Omental fat pad (tissue), 4 donors: ENCODE results near the gene ZFAND2A. TPM values are rescaled to one million over a fixed set of nuclear protein-coding genes. Genes with fewer than 3 reads are reported as not detected.

Experiments
- ATAC-seq: fragments of 150-250 bp; one replicate; pipeline ENCODE4 v1.9.1; 2016; ENCODE audit warnings: mild to moderate bottlenecking, moderate library complexity; ENCODE audit not compliant: low FRiP score
- DNase-seq: peaks from one replicate; pipeline ENCODE4 v3.0.0-alpha.2; 2019; ENCODE audit warnings: low spot score
- total RNA-seq, 4 donors: library from RNA; depleted of rRNA; stranded (reverse); fragments of >200 nt; gene quantifications; one replicate each; pipeline ENCODE4 v1.1.0, GENCODE V29; 2016
- TF ChIP-seq, protein P1 (sequence below), 3 donors: fragments of 450-650 bp; IDR thresholded peaks; one replicate each; pipeline ENCODE4 v1.5.1; 2016 to 2017; ENCODE audit warnings: antibody characterized with exemption in 3 of 3, mild to moderate bottlenecking in 3 of 3, moderate library complexity in 2 of 3

The ZFAND2A gene
- total RNA-seq, 4 donors from 2014 or later = 17.3 to 77.5 (median 28.4) TPM

DNA sequence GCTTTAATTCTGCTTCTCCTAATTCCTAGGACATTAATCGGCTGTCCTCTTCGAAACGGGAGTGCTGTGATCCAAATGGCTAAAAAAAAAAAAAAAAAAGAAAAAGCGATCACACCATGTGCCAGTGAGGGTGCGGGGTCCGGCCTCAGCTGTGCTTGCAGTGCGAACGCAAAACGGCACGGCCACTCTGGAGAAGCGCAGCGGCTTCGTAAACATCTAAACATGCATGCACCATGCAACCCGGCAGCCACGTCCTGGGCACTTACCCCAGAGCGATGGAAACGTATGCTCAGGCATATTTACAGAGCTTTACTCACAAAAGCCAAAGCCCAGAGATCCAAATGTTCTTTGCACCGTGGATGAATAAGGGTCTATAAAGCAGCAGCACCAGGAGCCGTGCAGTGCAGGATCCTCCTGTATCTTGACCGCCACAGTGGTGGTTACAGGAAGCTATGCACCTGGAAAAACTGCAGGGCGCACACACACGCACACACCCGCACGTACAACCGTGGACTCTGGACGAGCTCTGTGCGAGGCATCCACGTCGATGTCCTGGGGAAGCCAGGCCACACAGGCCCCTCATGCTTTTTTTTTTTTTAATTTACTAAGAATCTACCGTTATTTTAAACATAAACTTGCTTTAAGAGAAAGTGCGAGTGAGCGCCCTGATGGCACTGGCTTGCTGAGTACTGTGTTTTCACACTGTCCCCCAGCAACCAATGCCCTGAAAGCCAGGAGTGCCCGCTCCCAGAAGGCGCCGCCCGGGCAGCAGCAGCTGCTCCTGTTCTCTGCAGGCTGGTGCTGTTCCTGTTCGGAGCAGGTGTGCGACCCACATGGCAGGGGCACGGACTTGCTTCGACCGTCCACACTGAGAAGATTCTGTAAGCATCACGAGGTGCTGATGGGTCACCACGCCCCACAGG is 47.1 kb downstream of the ZFAND2A start:
- no peak for ATAC-seq
- DNase-seq = no peak
- TF ChIP-seq, protein P1, sequence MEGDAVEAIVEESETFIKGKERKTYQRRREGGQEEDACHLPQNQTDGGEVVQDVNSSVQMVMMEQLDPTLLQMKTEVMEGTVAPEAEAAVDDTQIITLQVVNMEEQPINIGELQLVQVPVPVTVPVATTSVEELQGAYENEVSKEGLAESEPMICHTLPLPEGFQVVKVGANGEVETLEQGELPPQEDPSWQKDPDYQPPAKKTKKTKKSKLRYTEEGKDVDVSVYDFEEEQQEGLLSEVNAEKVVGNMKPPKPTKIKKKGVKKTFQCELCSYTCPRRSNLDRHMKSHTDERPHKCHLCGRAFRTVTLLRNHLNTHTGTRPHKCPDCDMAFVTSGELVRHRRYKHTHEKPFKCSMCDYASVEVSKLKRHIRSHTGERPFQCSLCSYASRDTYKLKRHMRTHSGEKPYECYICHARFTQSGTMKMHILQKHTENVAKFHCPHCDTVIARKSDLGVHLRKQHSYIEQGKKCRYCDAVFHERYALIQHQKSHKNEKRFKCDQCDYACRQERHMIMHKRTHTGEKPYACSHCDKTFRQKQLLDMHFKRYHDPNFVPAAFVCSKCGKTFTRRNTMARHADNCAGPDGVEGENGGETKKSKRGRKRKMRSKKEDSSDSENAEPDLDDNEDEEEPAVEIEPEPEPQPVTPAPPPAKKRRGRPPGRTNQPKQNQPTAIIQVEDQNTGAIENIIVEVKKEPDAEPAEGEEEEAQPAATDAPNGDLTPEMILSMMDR (IDR thresholded peaks at IDR 0.05) = no peak

DNA sequence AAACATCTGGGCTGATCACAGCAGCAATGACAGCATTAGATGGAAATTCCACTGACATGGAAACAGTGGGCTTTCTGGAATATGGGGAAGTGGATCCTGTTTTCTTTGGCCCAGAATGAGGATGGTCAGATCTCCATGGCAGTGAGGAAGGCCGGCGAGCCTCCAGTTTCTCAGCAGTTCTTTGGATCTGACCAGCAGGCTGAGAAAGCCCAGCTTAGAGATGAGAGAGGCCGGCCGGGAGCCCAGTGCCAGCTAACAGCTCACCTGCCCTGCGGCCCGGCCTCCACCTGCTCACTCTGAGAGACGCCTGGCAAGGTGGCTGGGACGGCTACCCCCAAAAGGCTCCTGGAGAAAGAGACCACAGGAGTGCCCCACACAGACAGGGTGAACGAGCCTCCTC is 47.9 kb downstream of the ZFAND2A start:
- TF ChIP-seq, protein P1 (IDR thresholded peaks at IDR 0.05) = no peak
- DNase-seq (no peak), ATAC-seq (no peak)

DNA sequence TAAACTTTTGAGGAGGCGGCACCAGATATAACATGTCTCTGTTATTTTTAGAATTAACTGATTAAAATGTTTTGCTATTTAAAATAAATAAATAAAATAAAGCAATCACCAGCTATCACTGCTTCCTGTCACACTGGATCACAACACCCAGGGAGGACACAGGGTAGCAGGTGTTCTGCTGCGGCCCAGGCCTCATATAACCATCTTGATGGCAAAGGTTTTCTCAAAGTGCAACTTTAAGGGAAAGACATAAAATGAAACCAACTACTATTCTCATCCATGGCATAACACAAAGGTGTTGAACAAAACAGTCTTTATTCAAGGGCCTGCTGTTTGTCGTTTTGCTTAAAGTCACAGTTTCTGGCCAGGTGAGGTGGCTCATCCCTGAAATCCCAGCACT is 48.8 kb downstream of the ZFAND2A start:
- DNase-seq (no peak), ATAC-seq (no peak)
- TF ChIP-seq, protein P1 (IDR thresholded peaks at IDR 0.05) = no peak

DNA sequence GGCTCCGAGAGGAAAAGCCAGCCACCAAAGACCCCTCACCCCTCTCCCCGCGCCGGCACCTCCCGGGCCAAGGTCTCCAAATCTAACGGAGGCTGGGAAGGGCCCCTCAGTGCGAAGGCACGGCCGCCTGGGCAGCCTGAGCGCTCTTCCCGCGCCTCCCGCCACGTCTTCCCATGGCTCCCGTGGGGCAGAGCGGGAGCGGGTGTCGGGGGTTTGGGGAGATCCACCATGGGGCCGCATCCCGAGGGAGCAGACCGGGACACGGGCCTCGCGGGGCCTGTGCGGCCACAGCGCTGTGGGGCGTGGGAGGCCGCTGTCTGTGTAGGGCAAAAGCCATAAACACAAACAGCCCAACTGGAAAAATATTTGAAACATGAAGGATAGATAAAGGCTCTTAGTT is 49.6 kb downstream of the ZFAND2A start:
- DNase-seq (no peak), ATAC-seq (no peak)
- TF ChIP-seq, protein P1 (IDR thresholded peaks at IDR 0.05) = no peak

DNA sequence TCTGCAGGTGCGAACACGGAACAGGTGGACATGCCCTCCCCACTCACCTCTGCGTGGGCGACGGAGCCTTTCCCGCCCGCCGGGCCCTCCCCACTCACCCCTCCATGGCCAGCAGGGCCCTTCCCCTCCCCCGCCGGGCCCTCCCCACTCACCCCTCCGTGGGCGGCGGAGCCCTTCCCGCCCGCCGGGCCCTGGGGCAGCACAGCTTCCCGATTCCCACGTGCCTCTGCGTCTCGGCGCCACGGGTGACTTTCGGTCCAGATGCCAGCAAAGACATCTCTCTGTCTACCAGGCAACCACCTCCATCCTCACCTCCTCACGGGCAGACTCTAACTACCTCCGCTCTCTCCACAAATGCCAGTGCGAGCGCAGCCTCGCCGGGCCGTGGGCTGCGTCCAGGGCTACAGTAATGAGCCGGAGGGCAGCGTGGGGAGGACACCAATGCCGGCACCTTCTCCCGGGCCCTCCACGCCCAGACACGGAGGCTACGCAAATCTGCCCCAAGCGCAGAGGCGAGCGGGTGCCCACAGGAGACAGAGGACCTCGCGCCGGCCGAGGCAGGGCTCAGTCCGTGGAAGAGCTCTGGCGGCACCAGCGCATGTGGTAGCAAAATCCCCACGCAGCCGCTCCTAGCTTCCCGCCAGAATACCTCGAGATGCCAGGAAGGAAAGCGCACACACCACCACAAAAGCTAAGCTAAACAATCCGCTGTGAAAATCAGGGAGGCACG is 50.2 kb downstream of the ZFAND2A start:
- no peak for ATAC-seq
- DNase-seq = no peak
- TF ChIP-seq, protein P1 (IDR thresholded peaks at IDR 0.05) = no peak

DNA sequence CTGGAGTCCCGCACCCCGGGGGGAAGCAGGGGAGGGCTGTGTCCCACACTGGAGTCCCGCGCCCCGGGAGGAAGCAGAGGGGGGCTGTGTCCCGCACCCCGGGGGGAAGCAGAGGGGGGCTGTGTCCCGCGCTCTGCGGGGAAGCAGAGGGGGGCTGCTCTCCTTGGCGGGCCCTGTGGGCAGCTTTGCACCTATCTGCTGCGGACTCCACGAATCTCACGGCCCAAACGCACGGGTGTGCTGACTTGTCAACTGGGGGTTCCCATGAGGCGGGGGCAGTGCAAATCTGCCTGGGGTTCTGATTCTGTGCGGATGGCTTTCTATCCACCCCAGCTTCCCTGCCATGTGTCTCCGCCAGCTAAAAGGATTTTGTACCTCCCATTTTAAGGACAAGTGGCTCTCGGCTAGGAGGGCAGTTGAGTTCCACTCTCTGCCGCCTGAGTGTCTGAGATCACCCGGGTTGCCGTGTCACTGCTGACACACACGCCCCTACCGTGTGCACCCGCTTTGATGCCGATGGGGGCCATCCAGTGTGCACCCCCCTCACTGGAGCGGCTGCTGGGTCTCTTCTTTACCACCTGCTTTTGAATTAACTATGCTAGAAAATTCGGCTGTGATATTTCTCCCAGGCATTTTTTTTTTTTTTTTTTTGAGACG is 51.6 kb downstream of the ZFAND2A start:
- DNase-seq (no peak), ATAC-seq (no peak)
- TF ChIP-seq, protein P1 (IDR thresholded peaks at IDR 0.05) = no peak
